OCI-LY7 (cell line): Measurements from ENCODE around the gene ELOB.

Experiments
- CTCF ChIP-seq: fragments of 200-600 bp; sonication (generic); conservative IDR thresholded peaks from 2 replicates; pipeline ENCODE4 v1.5.1; 2014; ENCODE audit warnings: mild to moderate bottlenecking, antibody characterized with exemption, low read length, moderate library complexity, mixed read lengths
- EZH2phosphoT487 ChIP-seq: fragments of 200-600 bp; sonication (generic); IDR thresholded peaks from 2 replicates; pipeline ENCODE4 v1.6.1; 2018; ENCODE audit warnings: low read depth, borderline replicate concordance, mild to moderate bottlenecking, mixed run types, antibody characterized with exemption, low read length, moderate library complexity, mixed read lengths

- TF ChIP-seq CTCF (no peak), EZH2phosphoT487 (no peak)
Observed at GRCh38 chr16:2726923-2727322, 50.2 kb downstream of the ELOB start.
